Measurements from ENCODE around the gene ELF1.
"Not testable (repeated sequence)": the region's sequence is repeated elsewhere in the genome, so short reads cannot be mapped to it uniquely, and the experiment has no call there.

Gene ELF1

DNA sequence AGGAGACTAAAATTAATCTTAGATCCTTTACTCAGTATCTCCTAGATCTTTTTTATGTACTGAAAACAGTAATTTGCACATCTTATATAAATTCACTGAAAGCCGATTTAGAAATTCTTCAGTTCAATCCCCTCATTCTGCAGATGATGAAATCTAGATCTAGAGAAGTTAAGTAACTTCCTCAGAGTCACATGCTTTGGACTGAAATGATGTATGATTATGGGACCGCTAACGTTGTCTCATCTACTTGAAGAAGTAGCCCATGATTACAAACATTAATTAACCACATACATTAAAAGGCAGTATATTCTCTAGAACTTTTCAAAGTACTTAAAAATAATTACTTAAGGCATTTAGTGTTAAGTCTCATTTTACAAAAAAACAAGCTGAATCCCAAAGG lies 37.8 kb downstream of the ELF1 start:
- DNase-seq, result no peak

- DNase-seq, result no peak
Observed at GRCh38 chr13:40980461-40980860, 38.7 kb downstream of the ELF1 start.

DNA sequence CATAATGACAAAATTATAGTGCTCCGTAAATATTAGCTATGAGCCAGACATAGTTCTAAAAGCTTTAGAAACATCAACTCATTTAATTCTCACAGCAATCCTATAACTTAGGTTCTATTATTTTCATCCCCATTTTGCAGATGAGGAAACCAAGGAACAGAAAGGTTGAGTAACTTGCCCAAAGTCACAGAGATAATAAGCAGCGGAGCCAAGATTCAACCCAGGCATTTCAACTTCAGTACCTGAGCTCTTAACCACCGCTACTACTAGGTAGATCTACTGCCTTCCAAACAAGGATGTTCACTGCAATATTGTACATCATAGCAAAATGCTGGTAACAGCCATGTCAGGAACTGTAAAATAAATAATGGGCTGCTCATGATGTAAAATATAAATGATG lies 39.9 kb downstream of the ELF1 start:
- DNase-seq, result no peak

GRCh38 chr13:40978109-40978508 lies 41.0 kb downstream of the ELF1 start:
- DNase-seq, result not testable (repeated sequence)

GRCh38 chr13:40975441-40975840 lies 43.7 kb downstream of the ELF1 start:
- DNase-seq, result no peak

DNA sequence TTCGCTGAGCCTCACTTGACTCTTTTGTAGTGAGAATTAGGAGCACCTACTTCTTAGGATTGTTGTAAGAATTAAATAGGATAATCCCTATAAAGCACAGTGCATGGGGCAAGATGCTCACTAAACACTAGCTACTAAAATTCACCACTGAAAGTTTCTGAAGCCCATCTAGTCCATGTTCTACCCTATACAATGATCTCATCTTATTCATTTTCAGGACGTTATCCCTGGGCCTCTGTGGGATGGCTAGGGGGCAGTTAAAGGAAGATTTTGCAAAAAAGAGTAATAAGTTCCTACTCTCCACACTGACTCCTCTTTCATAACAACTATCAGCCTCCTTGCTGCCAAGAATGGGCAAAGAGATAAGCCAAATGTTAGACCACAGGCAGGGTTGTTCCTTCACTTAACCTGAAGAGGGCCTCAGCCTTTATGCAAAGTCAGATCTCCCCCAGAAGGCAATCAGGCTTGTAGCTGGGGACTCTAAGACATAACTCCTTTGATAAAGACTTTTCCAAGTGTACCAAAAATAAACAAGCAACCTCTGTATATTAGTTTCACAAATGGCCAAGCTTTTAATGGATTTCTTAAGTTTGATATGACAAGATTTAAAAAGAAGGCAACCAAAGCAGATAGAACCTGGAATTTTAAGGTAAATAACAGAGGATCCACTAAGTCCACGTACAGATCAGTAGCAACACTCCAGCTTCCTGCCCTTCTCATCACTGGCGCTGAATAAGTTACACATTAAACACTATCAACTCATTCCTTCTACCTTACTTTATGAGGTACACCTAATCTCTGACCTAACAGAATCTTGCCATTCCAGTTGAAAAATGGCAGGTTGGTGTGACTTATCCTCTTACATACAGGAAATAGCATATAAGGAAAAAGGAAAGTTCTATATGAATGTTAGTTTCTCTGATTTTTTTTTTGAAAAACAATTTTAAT lies 44.4 kb downstream of the ELF1 start:
- peak in 1 of 2 experiments; percentile 64 for DNase-seq

DNA sequence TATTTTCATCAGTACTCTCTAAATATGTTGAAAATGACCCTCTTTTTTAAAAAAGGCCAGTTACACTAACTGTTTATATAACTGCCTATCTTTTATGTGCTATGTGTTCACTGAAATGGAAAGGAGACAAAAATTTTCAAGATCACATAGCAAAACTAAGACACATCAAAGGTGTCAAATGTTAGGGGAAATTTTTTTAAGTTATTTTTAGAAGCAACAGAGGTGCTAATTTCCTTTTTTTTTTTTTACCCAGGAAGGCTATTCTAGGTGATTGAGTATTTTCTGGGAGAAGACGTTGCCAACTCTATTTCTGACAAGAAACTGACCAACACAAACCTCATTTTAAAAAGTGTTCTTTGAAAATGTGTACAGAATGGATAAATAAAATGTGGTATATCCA lies 45.7 kb downstream of the ELF1 start:
- no peak for DNase-seq

- no peak for DNase-seq
Observed at GRCh38 chr13:40971321-40971720, 47.8 kb downstream of the ELF1 start.

DNA sequence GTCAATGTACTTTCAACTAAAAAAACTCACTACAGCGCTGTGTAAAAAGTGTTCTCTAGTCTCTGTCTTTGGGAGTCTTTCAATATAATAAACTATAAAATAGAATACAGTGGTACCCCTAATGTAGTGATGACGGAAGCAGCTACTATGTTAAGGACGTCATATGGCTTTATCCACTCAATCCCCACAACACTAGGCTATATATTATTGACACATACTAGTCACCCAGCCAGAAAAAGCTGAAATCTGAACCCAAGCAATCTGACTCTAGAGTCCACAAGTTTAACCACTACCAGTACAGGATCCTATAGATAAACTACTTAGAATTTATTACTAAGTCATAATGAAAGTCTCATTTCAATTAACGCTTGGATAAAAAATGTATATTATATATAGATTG lies 48.3 kb downstream of the ELF1 start:
- no peak for DNase-seq

- DNase-seq, result peak in 1 of 2 experiments; percentile 31
Observed at GRCh38 chr13:40969169-40969901, 49.8 kb downstream of the ELF1 start.

GRCh38 chr13:40968416-40969000 lies 50.6 kb downstream of the ELF1 start:
- no peak for DNase-seq

- no peak for DNase-seq
Observed at GRCh38 chr13:40966298-40966697, 52.8 kb downstream of the ELF1 start.

- DNase-seq, result no peak
Observed at GRCh38 chr13:40963927-40964326, 55.2 kb downstream of the ELF1 start.

GRCh38 chr13:40961826-40962225 lies 57.3 kb downstream of the ELF1 start:
- no peak for DNase-seq

DNA sequence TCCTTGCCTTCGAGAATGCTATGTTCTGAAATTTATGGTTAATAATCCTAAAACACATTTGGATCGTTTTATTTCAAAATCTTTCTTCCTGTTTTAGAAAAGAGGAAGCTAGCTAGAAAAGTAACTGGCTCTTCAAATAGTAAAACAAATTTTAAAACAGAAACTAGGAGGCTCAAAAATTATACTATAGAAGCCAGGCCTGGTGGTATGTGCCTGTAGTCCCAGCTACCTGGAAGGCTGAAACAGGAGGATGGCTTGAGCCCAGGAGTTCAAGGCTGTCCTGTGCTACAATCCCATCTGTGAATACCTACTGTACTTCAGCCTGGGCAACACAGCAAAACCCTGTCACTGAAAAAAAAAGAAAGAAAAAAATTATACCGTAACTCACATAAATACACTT lies 57.9 kb downstream of the ELF1 start:
- DNase-seq, result no peak

DNA sequence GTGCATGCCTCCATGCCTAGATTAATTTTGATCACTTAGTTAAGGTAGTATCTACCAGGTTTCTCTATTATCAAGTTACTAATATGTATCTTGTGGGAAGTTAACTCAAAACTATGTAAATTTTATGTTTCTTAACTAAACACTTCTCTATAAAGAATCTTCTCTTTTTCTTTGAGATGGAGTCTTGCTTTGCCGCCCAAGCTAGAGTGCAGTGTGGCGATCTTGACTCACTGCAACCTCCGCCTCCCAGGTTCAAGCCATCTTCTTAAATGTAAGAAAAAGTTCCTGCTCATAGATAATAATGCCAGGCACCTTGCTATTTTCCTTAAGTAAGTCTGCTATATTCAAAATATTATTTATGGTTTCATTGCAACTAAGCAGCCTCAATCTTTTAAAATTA lies 58.4 kb downstream of the ELF1 start:
- no peak for DNase-seq

GRCh38 chr13:40958655-40959054 lies 60.5 kb downstream of the ELF1 start:
- DNase-seq, result no peak

DNA sequence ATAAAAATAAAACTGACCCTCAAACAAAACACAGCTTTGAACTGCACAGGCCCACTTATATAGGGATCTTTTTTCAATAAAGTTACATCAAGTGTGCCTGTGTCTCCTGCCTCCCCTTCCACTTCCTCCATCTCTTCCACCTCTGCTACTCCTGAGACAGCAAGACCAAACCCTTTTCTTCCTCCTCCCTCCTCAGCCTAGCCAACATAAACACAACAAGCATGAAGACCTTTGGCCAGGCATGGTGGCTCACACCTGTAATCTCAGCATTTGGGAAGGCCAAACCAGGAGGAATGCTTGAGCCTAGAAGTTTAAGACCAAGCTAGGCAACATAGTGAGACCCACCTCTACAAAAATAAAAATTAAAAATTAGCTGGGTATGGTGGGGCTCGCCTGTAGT lies 72.6 kb downstream of the ELF1 start:
- no peak for DNase-seq

DNA sequence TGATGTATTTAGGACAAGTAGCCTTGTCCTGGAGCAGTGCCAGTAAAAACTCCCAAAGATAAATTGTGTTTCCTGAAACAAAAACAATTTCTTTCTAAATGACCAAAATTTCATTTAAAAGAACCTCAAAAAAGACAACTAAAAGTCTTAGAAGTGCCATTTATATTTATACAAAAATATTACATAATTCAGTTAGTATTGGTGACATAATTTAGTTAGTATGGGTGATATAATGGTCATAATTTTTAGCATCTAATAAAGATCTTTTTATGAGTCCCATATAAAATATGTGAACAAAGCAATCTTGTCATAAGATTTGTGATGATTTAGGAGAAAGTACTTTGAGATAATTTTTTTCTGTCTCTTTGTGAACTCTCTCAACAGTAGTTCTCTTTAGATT lies 76.0 kb downstream of the ELF1 start:
- DNase-seq, result no peak

GRCh38 chr13:40941581-40941980 lies 77.5 kb downstream of the ELF1 start:
- no peak for DNase-seq

DNA sequence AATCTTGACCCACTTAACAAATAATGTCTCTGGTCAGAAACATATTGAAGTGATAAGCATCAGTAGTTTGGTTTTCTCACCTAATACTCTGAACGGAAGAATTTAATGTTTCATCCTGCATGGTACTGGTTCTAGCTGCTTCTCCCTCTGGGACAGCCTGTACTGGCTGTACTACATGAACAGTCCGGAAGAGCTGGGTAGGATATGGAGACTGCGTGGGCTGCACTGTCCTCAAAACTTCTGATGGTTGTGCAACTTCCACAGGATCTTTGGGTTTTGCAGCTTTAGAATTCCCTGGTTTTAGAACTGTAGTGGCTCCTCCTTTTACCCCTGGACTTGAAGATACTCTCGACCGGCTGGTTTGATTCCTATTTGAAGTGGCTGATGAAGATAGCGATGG lies 78.3 kb downstream of the ELF1 start:
- no peak for DNase-seq

DNA sequence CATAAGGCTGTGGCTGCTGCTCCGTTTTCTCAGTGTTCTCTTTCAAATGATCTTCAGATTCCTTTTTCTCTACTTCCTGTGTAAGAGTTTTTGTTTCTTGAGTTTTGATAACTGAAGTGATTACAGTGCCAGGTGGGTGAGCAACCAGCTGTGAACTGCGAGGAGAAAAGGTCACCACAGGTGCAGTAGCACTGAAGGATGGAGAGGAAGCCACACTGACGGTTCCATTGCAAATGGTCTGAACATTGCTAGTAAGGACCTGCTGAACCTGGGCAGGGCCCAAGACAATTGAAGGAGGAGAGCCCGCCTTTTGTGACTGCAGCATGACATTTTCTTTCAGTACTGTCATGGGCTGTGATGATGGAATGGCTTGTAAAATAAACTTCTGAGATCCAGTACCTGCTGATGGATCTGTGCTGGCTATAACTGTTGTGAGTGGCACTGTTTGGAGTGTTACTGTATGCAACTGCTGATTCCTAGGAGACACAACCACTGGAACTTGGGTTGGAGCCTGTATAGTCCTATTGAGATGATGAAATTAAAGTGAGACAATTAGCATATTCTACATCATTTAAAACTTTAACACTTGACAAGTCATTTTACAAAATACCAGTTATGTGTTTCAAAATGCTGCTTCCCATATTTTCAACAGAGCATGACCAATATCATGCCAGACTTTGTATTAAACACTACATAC lies 85.5 kb downstream of the ELF1 start:
- DNase-seq, result no peak

- no peak for DNase-seq
Observed at GRCh38 chr13:40932252-40932651, 86.9 kb downstream of the ELF1 start.
